ENCODE results near the gene FKBP3. TPM values are rescaled to one million over a fixed set of nuclear protein-coding genes. Genes with fewer than 3 reads are reported as not detected.
A peak's percentile ranks its signal among the peaks of the same experiment; 100 is the strongest.

FKBP3 gene
- total RNA-seq, 1 experiment from 2014 or later = 118 TPM

DNA sequence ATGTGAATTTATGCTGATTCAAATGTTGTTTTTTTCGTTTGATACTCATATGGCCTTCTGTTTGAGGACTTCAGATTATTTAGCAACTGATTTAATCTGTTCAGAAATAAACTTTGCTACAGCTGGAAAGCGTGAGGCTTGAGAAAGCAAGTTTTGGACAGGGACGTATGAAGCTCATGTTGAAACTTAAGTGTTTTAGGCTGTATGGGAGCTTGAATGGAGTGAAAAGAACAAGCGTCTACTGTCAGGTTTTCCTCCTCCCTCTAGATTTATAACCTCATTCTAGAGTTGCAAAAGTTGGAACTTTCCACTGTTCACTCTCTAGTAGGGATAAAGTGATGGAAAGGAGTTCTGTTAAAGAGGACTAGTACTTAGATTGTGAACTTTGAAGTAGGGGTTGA lies 49.3 kb downstream of the FKBP3 start:
- peak overlapping the region; percentile 98 for H3K4me3 Mint-ChIP-seq
- ChIA-PET CTCF (interaction anchor here (0.6 to 1.0 kb wide), 2 partner anchors 25 to 171 kb away, joined by 3 read pairs; no protein-coding TSS in a partner anchor), POLR2A (interaction anchor here (1.2 to 2.9 kb wide), 2 partner anchors 49 to 123 kb away, joined by 3 to 7 read pairs; partner anchors contain the start of genes FKBP3, KLHL28 and TOGARAM1)
- 0 out of 2 replicates have a peak overlapping the region, but pooled peaks have one; percentile 41 for H3K27ac Mint-ChIP-seq
- peaks cover 50% of the 10 kb centered on the region for H3K4me1 Mint-ChIP-seq
- ATAC-seq (no peak), DNase-seq (ENCODE audit: low spot score) (no peak)
- H3K27me3 Mint-ChIP-seq (ENCODE audit: low read depth) = no peaks in the 10 kb centered on the region
- peaks cover 8% of the 10 kb centered on the region for H3K9me3 Mint-ChIP-seq
- TF ChIP-seq SP1 (CRISPR knock-in tag; conservative IDR thresholded peaks at IDR 0.05) (no peak), TP53 (CRISPR knock-in tag; IDR thresholded peaks at IDR 0.05) (no peak), IRF2 (CRISPR knock-in tag; IDR thresholded peaks at IDR 0.05; ENCODE audit: borderline replicate concordance, low read depth) (no peak), CREB1 (CRISPR knock-in tag; IDR thresholded peaks at IDR 0.05) (no peak), ZNF671 (CRISPR knock-in tag; IDR thresholded peaks at IDR 0.05) (no peak), ZNF232 (CRISPR knock-in tag; IDR thresholded peaks at IDR 0.05) (no peak)
- TF ChIP-seq, protein P1, sequence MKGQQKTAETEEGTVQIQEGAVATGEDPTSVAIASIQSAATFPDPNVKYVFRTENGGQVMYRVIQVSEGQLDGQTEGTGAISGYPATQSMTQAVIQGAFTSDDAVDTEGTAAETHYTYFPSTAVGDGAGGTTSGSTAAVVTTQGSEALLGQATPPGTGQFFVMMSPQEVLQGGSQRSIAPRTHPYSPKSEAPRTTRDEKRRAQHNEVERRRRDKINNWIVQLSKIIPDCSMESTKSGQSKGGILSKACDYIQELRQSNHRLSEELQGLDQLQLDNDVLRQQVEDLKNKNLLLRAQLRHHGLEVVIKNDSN (CRISPR knock-in tag; IDR thresholded peaks at IDR 0.05) = no peak
- 0 out of 2 replicates have a peak, but pooled peaks cover 2% of the 10 kb centered on the region for H3K36me3 Mint-ChIP-seq

DNA sequence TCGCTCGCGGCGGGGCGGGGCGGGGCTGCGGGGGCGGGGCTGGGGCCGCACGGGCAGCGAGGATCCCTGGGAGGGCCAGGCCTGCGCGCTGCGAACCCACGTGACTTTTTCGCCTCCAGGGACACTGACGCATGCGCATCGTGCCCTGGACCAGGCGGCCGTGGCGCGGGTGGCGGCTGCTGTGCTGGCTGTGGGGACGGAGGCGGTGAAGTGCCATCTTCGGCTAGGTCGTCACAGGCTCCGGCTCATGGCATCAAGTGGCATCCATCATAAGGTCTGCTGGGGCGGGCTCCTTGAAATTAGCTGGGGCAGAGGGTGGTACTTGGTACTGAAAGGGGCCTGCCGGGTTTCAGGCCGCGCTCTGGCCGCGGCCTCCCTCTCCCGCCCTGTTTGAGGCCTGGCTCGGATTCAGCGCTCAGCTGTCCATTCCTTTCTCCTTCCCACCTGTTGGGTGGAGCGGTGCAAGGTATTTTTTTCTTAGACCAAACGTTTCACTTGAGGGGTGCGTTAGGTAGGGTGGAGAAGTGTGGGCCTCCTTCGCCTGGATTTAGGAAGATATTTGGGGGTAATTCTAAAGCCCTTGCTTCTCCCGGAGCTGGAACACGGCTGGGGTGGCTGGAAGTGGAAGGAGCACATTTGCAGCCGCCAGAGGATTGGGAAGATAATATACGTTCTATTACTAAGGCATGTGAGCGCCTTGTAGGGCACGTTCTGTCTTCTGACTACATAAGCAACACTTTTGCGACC lies 50.1 kb downstream of the FKBP3 start, which contains the start of gene PRPF39:
PRPF39 (plus strand) TSS at position 141 of the 747 bp plus-strand sequence. CDS start 11,124 bp downstream, outside the sequence.
- TF ChIP-seq, protein P2, sequence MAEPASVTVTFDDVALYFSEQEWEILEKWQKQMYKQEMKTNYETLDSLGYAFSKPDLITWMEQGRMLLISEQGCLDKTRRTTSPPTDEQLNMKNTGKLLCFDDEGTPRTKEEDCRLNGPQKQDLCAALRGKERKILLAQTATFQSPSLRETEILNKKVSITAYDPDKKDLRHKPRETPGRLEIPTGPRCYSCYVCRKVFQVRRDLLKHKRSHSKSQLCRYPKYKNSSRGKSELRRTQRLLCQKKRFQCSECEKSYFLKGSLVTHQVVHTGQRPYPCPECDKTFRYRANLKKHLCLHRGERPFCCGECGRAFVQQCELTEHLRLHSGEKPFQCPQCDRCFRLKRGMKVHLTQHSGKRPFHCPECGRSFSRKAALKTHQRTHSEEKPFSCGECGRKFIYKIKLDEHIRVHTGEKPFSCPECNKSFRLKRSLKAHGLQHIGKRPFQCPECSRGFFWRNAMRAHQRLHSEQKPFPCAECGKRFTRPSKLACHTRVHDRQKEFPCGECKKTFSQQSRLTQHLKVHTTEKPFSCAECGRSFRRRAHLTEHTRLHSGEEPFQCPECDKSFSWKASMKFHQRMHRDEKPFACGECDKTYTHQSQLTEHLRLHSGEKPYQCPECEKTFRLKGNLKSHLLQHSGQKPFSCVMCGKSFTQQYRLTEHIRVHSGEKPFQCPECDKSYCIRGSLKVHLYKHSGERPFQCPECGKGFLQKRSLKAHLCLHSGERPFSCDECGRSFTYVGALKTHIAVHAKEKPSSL (CRISPR knock-in tag; conservative IDR thresholded peaks at IDR 0.05) = no peak
- TF ChIP-seq SP1 (CRISPR knock-in tag; conservative IDR thresholded peaks at IDR 0.05) = peak; percentile 60; the same call in 1 of the 2 replicates
- 0 out of 2 replicates have a peak, but pooled peaks have one; percentile 8 for TF ChIP-seq FOXK1 (CRISPR knock-in tag; IDR thresholded peaks at IDR 0.05)
- TF ChIP-seq, protein P3, sequence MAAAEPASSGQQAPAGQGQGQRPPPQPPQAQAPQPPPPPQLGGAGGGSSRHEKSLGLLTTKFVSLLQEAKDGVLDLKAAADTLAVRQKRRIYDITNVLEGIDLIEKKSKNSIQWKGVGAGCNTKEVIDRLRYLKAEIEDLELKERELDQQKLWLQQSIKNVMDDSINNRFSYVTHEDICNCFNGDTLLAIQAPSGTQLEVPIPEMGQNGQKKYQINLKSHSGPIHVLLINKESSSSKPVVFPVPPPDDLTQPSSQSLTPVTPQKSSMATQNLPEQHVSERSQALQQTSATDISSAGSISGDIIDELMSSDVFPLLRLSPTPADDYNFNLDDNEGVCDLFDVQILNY (CRISPR knock-in tag; IDR thresholded peaks at IDR 0.05) = 0 out of 2 replicates have a peak, but pooled peaks have one; percentile 13
- TF ChIP-seq NFE2L1 (CRISPR knock-in tag; IDR thresholded peaks at IDR 0.05) = no peak
- 0 out of 2 replicates have a peak, but pooled peaks have one; percentile 61 for TF ChIP-seq CREM (CRISPR knock-in tag; IDR thresholded peaks at IDR 0.05)
- TF ChIP-seq, protein P1 (CRISPR knock-in tag; IDR thresholded peaks at IDR 0.05) = peak; percentile 90
- TF ChIP-seq, protein P4, sequence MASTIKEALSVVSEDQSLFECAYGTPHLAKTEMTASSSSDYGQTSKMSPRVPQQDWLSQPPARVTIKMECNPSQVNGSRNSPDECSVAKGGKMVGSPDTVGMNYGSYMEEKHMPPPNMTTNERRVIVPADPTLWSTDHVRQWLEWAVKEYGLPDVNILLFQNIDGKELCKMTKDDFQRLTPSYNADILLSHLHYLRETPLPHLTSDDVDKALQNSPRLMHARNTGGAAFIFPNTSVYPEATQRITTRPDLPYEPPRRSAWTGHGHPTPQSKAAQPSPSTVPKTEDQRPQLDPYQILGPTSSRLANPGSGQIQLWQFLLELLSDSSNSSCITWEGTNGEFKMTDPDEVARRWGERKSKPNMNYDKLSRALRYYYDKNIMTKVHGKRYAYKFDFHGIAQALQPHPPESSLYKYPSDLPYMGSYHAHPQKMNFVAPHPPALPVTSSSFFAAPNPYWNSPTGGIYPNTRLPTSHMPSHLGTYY (CRISPR knock-in tag; IDR thresholded peaks at IDR 0.05) = no peak
- no peak for TF ChIP-seq NFYB (CRISPR knock-in tag; conservative IDR thresholded peaks at IDR 0.05; ENCODE audit: low read depth)
- TF ChIP-seq, protein P5, sequence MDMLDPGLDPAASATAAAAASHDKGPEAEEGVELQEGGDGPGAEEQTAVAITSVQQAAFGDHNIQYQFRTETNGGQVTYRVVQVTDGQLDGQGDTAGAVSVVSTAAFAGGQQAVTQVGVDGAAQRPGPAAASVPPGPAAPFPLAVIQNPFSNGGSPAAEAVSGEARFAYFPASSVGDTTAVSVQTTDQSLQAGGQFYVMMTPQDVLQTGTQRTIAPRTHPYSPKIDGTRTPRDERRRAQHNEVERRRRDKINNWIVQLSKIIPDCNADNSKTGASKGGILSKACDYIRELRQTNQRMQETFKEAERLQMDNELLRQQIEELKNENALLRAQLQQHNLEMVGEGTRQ (CRISPR knock-in tag; IDR thresholded peaks at IDR 0.05) = peak; percentile 94
- TF ChIP-seq, protein P6, sequence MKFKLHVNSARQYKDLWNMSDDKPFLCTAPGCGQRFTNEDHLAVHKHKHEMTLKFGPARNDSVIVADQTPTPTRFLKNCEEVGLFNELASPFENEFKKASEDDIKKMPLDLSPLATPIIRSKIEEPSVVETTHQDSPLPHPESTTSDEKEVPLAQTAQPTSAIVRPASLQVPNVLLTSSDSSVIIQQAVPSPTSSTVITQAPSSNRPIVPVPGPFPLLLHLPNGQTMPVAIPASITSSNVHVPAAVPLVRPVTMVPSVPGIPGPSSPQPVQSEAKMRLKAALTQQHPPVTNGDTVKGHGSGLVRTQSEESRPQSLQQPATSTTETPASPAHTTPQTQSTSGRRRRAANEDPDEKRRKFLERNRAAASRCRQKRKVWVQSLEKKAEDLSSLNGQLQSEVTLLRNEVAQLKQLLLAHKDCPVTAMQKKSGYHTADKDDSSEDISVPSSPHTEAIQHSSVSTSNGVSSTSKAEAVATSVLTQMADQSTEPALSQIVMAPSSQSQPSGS (CRISPR knock-in tag; IDR thresholded peaks at IDR 0.05; ENCODE audit: borderline replicate concordance, low read depth) = no peak
- TF ChIP-seq, protein P7, sequence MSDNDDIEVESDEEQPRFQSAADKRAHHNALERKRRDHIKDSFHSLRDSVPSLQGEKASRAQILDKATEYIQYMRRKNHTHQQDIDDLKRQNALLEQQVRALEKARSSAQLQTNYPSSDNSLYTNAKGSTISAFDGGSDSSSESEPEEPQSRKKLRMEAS (CRISPR knock-in tag; IDR thresholded peaks at IDR 0.05) = peak; percentile 83; the same call in 1 of the 2 replicates
- TF ChIP-seq, protein P8, sequence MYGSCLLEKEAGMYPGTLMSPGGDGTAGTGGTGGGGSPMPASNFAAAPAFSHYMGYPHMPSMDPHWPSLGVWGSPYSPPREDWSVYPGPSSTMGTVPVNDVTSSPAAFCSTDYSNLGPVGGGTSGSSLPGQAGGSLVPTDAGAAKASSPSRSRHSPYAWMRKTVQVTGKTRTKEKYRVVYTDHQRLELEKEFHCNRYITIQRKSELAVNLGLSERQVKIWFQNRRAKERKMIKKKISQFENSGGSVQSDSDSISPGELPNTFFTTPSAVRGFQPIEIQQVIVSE (CRISPR knock-in tag; IDR thresholded peaks at IDR 0.05; ENCODE audit: borderline replicate concordance) = no peak
- TF ChIP-seq ZNF138 (CRISPR knock-in tag; conservative IDR thresholded peaks at IDR 0.05) = no peak
- Mint-ChIP-seq H3K27me3 (ENCODE audit: low read depth) (no peaks in the 10 kb centered on the region), H3K4me3 (peak within 1 kb of the TSS; percentile 98), H3K27ac (peak within 1 kb of the TSS; percentile 93), H3K36me3 (0 out of 2 replicates have a peak, but pooled peaks cover 2% of the 10 kb centered on the region), H3K4me1 (peaks cover 44% of the 10 kb centered on the region), H3K9me3 (peaks cover 13% of the 10 kb centered on the region)
- POLR2A ChIA-PET = interaction anchor here (0.6 to 2.9 kb wide), 3 partner anchors 12 to 122 kb away, joined by 3 to 7 read pairs (median 3); partner anchors contain the start of genes FKBP3, KLHL28 and TOGARAM1
- DNase-seq (ENCODE audit: low spot score) = peak; percentile 95
- ATAC-seq = peak; percentile 94
- CTCF ChIA-PET = interaction anchor here (1.0 kb wide), 1 partner anchor 171 kb away, joined by 3 read pairs; no protein-coding TSS in a partner anchor
